Measurements from ENCODE around the gene COL6A2. TPM values are rescaled to one million over a fixed set of nuclear protein-coding genes. Genes with fewer than 3 reads are reported as not detected.

Gene COL6A2
- total RNA-seq, 4 donors from 2014 or later, result 321 to 1,200 (median 948) TPM

- H3K27ac ChIP-seq, result peak overlapping the region; percentile 17 to 44
Measured at GRCh38 chr21:46078978-46079351, 18.9 kb upstream of the COL6A2 start.

GRCh38 chr21:46079352-46080170 is 18.4 kb upstream of the COL6A2 start:
- Histone ChIP-seq H3K27ac (peak overlapping the region; percentile 17 to 48), H3K36me3 (no peaks in the 10 kb centered on the region), H3K4me3 (no peak overlapping the region), H3K4me1 (peaks cover 0 to 8% of the 10 kb centered on the region in 2 donors), H3K27me3 (no peaks in the 10 kb centered on the region), H3K9me3 (no peaks in the 10 kb centered on the region)
- peak; percentile 71 to 74 for DNase-seq
- TF ChIP-seq POLR2A (IDR thresholded peaks at IDR 0.05) (no peak), CTCF (IDR thresholded peaks at IDR 0.05) (no peak)
- intact Hi-C loops (cut with DNase I; ENCODE audit: low total_unique reads), result no loop called here

More at GRCh38 chr21:46078978-46079351, 18.9 kb upstream of the COL6A2 start:
- no peaks in the 10 kb centered on the region for H3K27me3 ChIP-seq
- DNase-seq, result peak in 1 of 2 donors; percentile 15
- H3K4me3 ChIP-seq, result no peak overlapping the region
- no peak for TF ChIP-seq CTCF (IDR thresholded peaks at IDR 0.05)
- no peak for TF ChIP-seq POLR2A (IDR thresholded peaks at IDR 0.05)
- H3K9me3 ChIP-seq, result no peaks in the 10 kb centered on the region
- peaks cover 0 to 8% of the 10 kb centered on the region in 2 donors for H3K4me1 ChIP-seq
- intact Hi-C loops (cut with DNase I; ENCODE audit: low total_unique reads), result no loop called here
- no peaks in the 10 kb centered on the region for H3K36me3 ChIP-seq

GRCh38 chr21:46080171-46081021 is 17.5 kb upstream of the COL6A2 start:
- H3K9me3 ChIP-seq, result no peaks in the 10 kb centered on the region
- no peak for TF ChIP-seq POLR2A (IDR thresholded peaks at IDR 0.05)
- TF ChIP-seq CTCF (IDR thresholded peaks at IDR 0.05), result no peak
- DNase-seq, result peak; percentile 45 to 71
- H3K4me1 ChIP-seq, result peaks cover 0 to 8% of the 10 kb centered on the region in 2 donors
- H3K27me3 ChIP-seq, result no peaks in the 10 kb centered on the region
- H3K4me3 ChIP-seq, result no peak overlapping the region
- intact Hi-C loops (cut with DNase I; ENCODE audit: low total_unique reads), result no loop called here
- no peaks in the 10 kb centered on the region for H3K36me3 ChIP-seq
- peak overlapping the region; percentile 5 to 48 for H3K27ac ChIP-seq

- H3K27ac ChIP-seq, result peak overlapping the region; percentile 3 to 48
- TF ChIP-seq POLR2A (IDR thresholded peaks at IDR 0.05) (no peak), CTCF (IDR thresholded peaks at IDR 0.05) (no peak)
Measured at GRCh38 chr21:46081022-46081861, 16.7 kb upstream of the COL6A2 start.

More at GRCh38 chr21:46081022-46081861, 16.7 kb upstream of the COL6A2 start:
- DNase-seq, result peak in 1 of 2 donors; percentile 26
- Histone ChIP-seq H3K27me3 (no peaks in the 10 kb centered on the region), H3K4me3 (no peak overlapping the region), H3K9me3 (no peaks in the 10 kb centered on the region), H3K4me1 (peaks cover 0 to 8% of the 10 kb centered on the region in 2 donors), H3K36me3 (no peaks in the 10 kb centered on the region)
- intact Hi-C loops (cut with DNase I; ENCODE audit: low total_unique reads), result no loop called here

Data from uterus (tissue), 4 donors.